HG03025 (cell line): ENCODE results near the gene CELSR2.
"Not testable (repeated sequence)": the region's sequence is repeated elsewhere in the genome, so short reads cannot be mapped to it uniquely, and the experiment has no call there.

Experiments
- ATAC-seq: cut with Tn5 transposase; IDR thresholded peaks from one replicate; pipeline ENCODE4 v1.9.1; 2021; ENCODE audit warnings: mild to moderate bottlenecking, moderate library complexity; ENCODE audit not compliant: unreplicated experiment, low FRiP score

Gene CELSR2

GRCh38 chr1:109298666-109299557 lies 49.6 kb downstream of the CELSR2 start:
- ATAC-seq = no peak

- no peak for ATAC-seq
These were observed 50.4 kb downstream of the CELSR2 start for GRCh38 chr1:109299558-109300343.

DNA sequence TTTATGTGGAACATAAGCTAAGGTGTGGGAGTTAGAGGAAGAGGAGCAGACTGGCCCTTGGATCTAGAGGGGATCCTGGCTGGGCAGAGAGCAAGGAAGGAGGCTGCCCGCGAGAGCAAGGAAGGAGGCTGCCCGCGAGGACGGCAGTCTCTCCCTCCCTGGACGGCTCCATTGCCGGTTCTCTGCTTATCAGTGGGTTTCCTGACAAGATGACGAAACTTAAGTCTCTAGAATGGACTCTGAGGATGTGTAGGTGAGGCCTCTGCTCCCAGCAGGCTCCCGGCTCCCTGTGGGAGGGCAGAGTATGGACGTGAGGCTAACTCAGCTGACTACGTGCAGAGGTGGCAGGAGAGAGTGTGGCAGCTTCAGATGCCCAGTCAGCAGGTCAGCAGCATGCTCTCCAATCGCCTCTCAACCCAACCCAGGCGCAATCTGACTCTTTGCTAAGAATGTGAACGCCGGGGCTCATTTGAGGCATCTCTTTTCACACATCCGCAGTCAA lies 51.4 kb downstream of the CELSR2 start:
- no peak for ATAC-seq

- no peak for ATAC-seq
These were observed 52.5 kb downstream of the CELSR2 start for GRCh38 chr1:109301874-109302273.

GRCh38 chr1:109304226-109304920 lies 55.0 kb downstream of the CELSR2 start:
- no peak for ATAC-seq

- ATAC-seq = not testable (repeated sequence)
These were observed 56.7 kb downstream of the CELSR2 start for GRCh38 chr1:109305991-109306390.

DNA sequence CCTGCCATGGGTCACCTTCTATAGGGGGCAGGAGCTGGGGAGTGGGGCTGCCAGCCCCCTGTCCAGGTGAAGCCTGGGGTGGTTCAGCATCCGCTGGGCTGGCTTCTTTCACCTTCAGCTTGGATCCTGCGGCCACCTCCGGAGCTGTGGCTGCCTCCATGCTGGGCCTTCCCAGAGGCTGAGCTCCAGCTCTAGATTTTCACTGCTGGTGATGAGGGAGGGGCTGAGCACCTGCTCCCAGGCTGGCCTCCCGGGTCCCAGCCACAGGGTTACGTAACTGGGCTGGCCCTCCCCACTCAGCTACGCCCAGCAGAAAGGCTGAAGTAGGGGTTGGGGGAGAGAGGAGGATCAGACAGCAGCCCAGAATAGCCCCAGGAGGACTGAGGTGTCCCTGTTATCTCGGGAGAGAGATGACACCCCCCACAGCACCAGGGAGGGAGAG lies 57.5 kb downstream of the CELSR2 start, which contains the start of gene MYBPHL:
Gene MYBPHL (minus strand): TSS at position 180 of the 442 bp plus-strand sequence. CDS start 20 bp downstream, at position 160.
- ATAC-seq = no peak

- ATAC-seq = no peak
These were observed 58.1 kb downstream of the CELSR2 start for GRCh38 chr1:109307274-109308021.

GRCh38 chr1:109309347-109309746 lies 60.0 kb downstream of the CELSR2 start:
- ATAC-seq = no peak

- ATAC-seq = no peak
These were observed 62.9 kb downstream of the CELSR2 start for GRCh38 chr1:109312246-109312645.

- no peak for ATAC-seq
These were observed 63.8 kb downstream of the CELSR2 start for GRCh38 chr1:109312978-109313775.

GRCh38 chr1:109314795-109315194 lies 65.5 kb downstream of the CELSR2 start:
- ATAC-seq = no peak

DNA sequence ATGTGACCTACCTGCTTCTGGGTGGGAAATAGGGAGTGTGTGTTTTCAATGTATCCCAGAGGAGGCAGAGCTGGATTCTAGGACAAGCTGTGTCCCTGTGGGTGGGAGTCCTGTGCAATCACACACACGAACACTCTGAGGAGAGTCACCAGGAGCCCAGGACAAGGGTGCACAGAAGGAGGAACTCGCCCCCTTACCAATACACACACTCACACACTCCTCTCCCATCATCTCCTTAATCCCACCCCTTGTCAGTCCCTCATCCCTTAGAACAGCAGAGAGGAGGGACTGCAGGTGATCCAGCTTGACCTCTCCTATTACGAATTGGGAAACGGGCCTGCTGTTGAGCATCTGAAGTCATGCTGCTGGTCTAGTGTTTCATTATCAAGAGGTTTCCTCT lies 65.9 kb downstream of the CELSR2 start:
- ATAC-seq = no peak

DNA sequence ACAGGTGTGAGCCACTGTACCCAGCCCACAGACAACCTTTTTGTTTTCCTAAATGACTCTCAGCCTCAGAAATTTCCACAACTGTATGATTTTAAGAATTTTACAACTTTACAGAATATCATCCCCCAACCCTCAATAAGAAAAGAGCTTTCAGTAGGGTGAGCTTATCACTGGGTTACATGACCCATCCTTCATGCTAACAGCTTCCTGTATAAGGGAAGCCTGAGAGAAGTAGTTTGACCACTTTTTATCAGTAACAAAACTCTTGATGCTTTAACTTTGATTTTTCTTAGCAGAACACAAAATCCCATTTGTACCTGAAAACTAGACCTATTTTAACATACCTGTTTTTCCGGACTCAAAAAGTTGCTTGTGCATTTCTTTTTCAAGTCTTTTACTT lies 67.2 kb downstream of the CELSR2 start:
- ATAC-seq = no peak

DNA sequence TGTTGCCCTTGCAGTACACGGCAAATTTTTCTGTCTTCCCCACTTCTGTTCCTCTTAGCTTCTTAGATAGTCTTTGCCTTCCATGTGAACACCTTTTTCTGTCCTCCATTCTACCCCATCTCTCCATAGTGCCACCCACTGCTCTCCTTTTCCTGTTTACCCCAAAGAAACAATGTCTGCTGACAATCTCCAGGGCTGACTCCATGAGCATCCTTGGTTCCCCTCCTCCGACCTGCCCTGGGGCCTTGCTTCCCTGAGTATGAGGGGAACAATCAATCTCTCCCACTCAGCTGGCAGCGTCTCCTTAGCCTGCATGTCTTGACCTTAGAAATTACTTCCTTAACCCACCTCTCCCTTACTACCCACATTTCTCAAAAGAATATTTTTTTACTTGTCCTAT lies 69.8 kb downstream of the CELSR2 start:
- no peak for ATAC-seq

- ATAC-seq = no peak
These were observed 73.6 kb downstream of the CELSR2 start for GRCh38 chr1:109322974-109323373.
